Stimulated activated CD4-positive, alpha-beta T cell treated with anti-CD3 and anti-CD28 coated beads, Interleukin-4, amount 100 ng/mL, for 1 hour (primary cell): ENCODE data around the gene TRIM72.
"Not testable (repeated sequence)": the region's sequence is repeated elsewhere in the genome, so short reads cannot be mapped to it uniquely, and the experiment has no call there.

ENCODE experiments used
- DNase-seq: peaks from one replicate; pipeline ENCODE4 v3.0.0-alpha.2; 2020

Gene TRIM72

DNA sequence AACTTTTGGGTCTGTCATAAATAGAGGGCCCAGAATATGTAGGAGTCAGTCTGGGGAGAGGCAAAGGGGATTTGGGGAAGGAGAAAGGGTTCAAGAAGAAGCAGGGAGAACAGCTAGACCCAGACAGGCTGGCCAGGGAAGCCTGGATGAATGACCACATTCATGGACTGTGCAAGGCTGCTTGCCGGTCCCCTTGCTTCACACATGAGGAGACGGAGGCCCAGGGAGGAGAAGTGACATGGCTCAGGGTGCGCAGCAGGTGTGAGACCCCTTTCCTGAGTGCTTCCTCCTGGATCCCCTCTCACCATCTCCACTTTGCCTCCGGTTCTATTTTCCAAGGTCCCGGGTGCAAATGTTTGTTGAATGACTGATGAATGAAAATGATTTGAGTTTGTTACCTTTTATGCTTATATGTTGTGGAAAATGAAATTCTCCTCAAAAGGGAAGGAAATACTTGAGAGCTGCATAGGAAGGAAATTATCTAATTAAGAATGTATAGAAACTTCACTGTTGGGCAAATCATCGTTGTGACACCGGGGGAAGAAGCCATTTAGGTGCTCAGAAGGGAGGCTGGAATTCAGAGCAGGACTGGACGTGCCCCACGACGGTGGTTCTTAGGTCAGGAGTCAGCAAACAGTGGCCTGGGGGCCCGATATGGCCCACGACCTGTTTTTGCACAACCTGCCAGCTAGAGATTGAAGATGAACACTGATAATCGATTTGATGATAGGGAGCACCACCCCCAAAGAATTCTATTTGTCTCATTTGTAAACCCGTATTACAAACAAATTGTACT, 46.4 kb downstream of the TRIM72 start:
- no peak for DNase-seq

- DNase-seq, result no peak
These were observed 48.2 kb downstream of the TRIM72 start for GRCh38 chr16:31262084-31262483.

DNA sequence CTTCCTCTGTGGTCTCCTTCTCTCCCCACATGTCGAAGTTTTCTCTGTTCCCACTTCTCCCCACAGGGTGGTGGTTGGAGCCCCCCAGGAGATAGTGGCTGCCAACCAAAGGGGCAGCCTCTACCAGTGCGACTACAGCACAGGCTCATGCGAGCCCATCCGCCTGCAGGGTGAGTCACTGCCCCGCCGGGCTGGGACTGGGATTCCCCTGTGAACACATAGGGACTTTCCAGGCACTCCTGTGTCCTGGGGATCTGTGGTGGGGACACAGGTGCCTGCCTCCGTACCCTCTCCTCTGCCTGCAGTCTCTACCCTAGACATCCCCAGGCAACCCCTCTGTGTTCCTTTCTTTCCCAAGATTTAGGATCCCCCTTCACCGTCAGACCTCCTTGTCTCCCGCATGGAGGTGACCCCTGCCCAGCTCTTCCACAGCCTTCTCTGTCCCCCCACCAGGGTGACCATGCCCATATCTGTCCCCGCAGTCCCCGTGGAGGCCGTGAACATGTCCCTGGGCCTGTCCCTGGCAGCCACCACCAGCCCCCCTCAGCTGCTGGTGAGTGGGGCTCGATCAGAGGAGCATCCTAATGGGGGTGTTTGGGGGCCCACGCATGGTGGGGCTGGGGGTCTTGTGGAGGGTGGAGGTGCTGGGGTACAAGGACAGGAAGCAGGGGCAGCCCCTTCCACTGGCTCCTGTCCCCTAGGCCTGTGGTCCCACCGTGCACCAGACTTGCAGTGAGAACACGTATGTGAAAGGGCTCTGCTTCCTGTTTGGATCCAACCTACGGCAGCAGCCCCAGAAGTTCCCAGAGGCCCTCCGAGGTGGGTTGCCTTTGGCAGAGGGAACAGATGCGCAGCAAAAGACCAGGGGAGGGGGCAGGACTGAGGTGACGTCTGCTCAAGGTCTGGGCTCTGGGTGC, 51.7 kb downstream of the TRIM72 start:
- peak; percentile 78 for DNase-seq

- no peak for DNase-seq
These were observed 53.6 kb downstream of the TRIM72 start for GRCh38 chr16:31267332-31268032.

DNA sequence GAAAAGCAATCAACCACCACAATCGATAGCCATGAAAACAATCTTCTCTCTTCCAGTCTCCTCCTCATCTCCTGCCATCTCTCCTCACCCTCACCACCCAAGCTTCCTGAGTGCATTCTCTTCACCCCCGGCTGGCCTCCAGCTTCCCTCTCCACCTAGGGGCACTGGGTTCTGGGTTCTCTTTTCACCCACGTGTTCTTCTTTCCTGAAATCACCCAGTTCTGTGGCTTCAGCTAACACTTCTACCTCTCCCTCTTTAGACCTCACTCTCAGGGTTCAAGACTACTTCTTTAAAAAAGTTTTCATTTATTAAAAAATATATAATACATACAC, 54.1 kb downstream of the TRIM72 start:
- no peak for DNase-seq

- no peak for DNase-seq
These were observed 55.0 kb downstream of the TRIM72 start for GRCh38 chr16:31268891-31269290.

- no peak for DNase-seq
These were observed 55.6 kb downstream of the TRIM72 start for GRCh38 chr16:31269541-31269940.

GRCh38 chr16:31269973-31270372, 56.1 kb downstream of the TRIM72 start:
- not testable (repeated sequence) for DNase-seq

- no peak for DNase-seq
These were observed 56.9 kb downstream of the TRIM72 start for GRCh38 chr16:31270795-31271194.

GRCh38 chr16:31271621-31272190, 57.8 kb downstream of the TRIM72 start:
- no peak for DNase-seq

DNA sequence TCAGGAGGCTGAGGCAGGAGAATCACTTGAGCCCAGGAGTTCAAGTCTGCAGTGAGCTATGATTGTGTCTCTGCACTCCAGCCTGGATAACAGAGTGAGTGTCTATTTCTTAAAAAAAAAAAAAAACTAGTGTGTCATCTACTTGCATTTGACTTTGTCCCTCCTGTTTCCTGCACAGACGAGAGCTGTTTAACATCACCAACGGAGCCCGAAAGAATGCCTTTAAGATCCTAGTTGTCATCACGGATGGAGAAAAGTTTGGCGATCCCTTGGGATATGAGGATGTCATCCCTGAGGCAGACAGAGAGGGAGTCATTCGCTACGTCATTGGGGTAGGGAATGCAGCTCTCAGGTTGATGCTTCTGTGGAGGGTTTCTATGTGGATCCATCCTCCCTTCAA, 59.3 kb downstream of the TRIM72 start:
- no peak for DNase-seq

GRCh38 chr16:31273676-31274075, 59.8 kb downstream of the TRIM72 start:
- DNase-seq, result no peak

DNA sequence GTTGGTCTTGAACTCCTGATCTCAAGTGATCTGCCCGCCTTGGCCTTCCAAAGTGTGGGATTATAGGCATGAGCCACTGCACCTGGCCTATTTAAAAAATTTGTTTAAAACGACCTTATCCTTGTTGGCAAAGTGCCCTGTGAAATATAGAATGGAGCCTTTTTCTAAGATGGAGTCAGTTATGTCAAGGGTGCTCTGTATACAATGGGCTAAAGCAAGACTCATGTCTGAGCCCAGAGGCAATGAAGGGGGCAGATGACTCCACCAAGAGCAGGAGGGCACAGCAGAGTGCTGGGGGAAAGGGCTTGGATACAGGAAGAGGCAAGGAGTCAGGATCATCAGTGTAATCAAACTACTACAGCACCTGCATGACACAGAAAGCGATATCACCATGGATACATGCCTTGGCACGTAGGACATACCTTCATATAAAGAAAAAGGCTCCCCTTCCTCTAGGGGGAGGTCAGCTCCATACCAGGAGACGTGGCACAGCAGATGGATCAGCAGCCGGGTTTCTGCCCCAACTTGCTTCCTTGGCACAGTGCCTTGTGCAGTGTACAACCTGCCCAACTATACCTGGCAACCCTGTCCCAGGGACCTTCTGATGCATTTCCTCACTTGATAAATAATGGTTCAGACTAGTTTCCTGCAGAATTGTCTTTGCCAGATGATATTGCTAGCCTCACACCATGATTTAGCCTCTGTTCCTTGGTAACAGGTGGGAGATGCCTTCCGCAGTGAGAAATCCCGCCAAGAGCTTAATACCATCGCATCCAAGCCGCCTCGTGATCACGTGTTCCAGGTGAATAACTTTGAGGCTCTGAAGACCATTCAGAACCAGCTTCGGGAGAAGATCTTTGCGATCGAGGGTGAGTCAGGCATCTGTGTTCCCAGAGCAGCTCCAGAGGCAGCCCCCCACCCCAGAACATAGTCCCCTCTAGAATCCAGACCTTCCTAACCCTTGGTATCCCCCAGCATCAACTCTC, 61.2 kb downstream of the TRIM72 start:
- DNase-seq, result no peak

GRCh38 chr16:31276600-31276999, 62.7 kb downstream of the TRIM72 start:
- DNase-seq, result no peak

GRCh38 chr16:31277659-31278260, 63.8 kb downstream of the TRIM72 start:
- DNase-seq, result no peak

DNA sequence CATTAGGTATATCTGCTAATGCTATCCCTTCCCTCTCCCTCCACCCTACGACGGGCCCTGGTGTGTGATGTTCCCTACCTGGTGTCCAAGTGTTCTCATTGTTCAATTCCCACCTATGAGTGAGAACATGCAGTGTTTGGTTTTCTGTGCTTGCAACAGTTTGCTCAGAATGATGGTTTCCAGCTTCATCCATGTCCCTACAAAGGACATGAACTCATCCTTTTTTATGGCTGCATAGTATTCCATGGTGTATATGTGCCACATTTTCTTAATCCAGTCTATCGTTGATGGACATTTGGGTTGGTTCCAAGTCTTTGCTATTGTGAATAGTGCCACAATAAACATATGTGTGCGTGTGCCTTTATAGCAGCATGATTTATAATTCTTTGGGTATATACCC, 64.9 kb downstream of the TRIM72 start:
- not testable (repeated sequence) for DNase-seq
